RWPE2 (cell line): Measurements from ENCODE around the gene RBM6.

ENCODE experiments used
- ATAC-seq: fragments of 200-7000 bp; cut with Tn5 transposase; 3 replicates; pipeline ENCODE4 v1.9.1; 2021; ENCODE audit warnings: low read depth
- DNase-seq: peaks from one replicate; pipeline ENCODE4 v3.0.0-alpha.2; 2020; ENCODE audit warnings: low spot score
- H3K27ac ChIP-seq: fragments of 450-650 bp; 2 replicates; pipeline ENCODE4 v1.5.1; 2017; ENCODE audit warnings: mild to moderate bottlenecking; ENCODE audit not compliant: poor library complexity, severe bottlenecking
- H3K27me3 ChIP-seq: fragments of 250-450 bp; sonication (Bioruptor Pico); 2 replicates; pipeline ENCODE4 v1.5.1; 2021; ENCODE audit warnings: mild to moderate bottlenecking, moderate library complexity; ENCODE audit not compliant: insufficient read depth, poor library complexity, severe bottlenecking
- H3K36me3 ChIP-seq: fragments of 250-450 bp; sonication (Bioruptor Pico); 2 replicates; pipeline ENCODE4 v1.5.1; 2020; ENCODE audit warnings: low read depth, mild to moderate bottlenecking, moderate library complexity
- H3K4me1 ChIP-seq: fragments of 250-450 bp; sonication (Bioruptor Pico); 2 replicates; pipeline ENCODE4 v1.5.1; 2021; ENCODE audit warnings: mild to moderate bottlenecking, moderate library complexity; ENCODE audit not compliant: insufficient read depth, poor library complexity, severe bottlenecking
- H3K4me3 ChIP-seq: fragments of 250-450 bp; sonication (Bioruptor Pico); 2 replicates; pipeline ENCODE4 v1.5.1; 2021; ENCODE audit warnings: mild to moderate bottlenecking, moderate library complexity; ENCODE audit not compliant: severe bottlenecking
- H3K9me3 ChIP-seq: fragments of 250-450 bp; sonication (Bioruptor Pico); 2 replicates; pipeline ENCODE4 v1.5.1; 2021; ENCODE audit warnings: mild to moderate bottlenecking, moderate library complexity; ENCODE audit not compliant: severe bottlenecking
- CTCF ChIP-seq: fragments of 450-650 bp; IDR thresholded peaks from one replicate; pipeline ENCODE4 v1.5.1; 2017; ENCODE audit warnings: mild to moderate bottlenecking, moderate library complexity; ENCODE audit not compliant: poor library complexity, severe bottlenecking

RBM6 gene

GRCh38 chr3:49940667-49941249 lies 808 bp downstream of the RBM6 start:
- no peak for TF ChIP-seq CTCF
- peak overlapping the region; percentile 69 for H3K27ac ChIP-seq
- ATAC-seq = no peak
- H3K27me3 ChIP-seq = no peaks in the 10 kb centered on the region
- DNase-seq = no peak
- peak overlapping the region; percentile 56 for H3K4me3 ChIP-seq
- H3K4me1 ChIP-seq = peaks cover 4% of the 10 kb centered on the region
- no peaks in the 10 kb centered on the region for H3K9me3 ChIP-seq
- H3K36me3 ChIP-seq = peaks cover 18% of the 10 kb centered on the region

- H3K27me3 ChIP-seq = no peaks in the 10 kb centered on the region
- TF ChIP-seq CTCF = no peak
- H3K4me1 ChIP-seq = peaks cover 4% of the 10 kb centered on the region
- peaks cover 23% of the 10 kb centered on the region for H3K36me3 ChIP-seq
- H3K4me3 ChIP-seq = no peak overlapping the region
- no peak for ATAC-seq
- no peak for DNase-seq
- no peak overlapping the region for H3K27ac ChIP-seq
- H3K9me3 ChIP-seq = no peaks in the 10 kb centered on the region
Observed at GRCh38 chr3:49942651-49943050, 2.7 kb downstream of the RBM6 start.

GRCh38 chr3:49952924-49953323 lies 13.0 kb downstream of the RBM6 start:
- no peak overlapping the region for H3K27ac ChIP-seq

GRCh38 chr3:49955636-49956035 lies 15.7 kb downstream of the RBM6 start:
- H3K4me3 ChIP-seq = no peak overlapping the region
- ATAC-seq (no peak), DNase-seq (no peak)
- H3K27me3 ChIP-seq = no peaks in the 10 kb centered on the region
- 0 out of 2 replicates have a peak, but pooled peaks cover 6% of the 10 kb centered on the region for H3K36me3 ChIP-seq
- no peaks in the 10 kb centered on the region for H3K4me1 ChIP-seq
- no peak for TF ChIP-seq CTCF
- H3K27ac ChIP-seq = no peak overlapping the region
- no peaks in the 10 kb centered on the region for H3K9me3 ChIP-seq

More at GRCh38 chr3:49952924-49953323, 13.0 kb downstream of the RBM6 start:
- no peaks in the 10 kb centered on the region for H3K9me3 ChIP-seq
- H3K4me3 ChIP-seq = no peak overlapping the region
- no peak for TF ChIP-seq CTCF
- no peaks in the 10 kb centered on the region for H3K27me3 ChIP-seq
- ATAC-seq = no peak
- 0 out of 2 replicates have a peak, but pooled peaks cover 6% of the 10 kb centered on the region for H3K36me3 ChIP-seq
- no peak for DNase-seq
- H3K4me1 ChIP-seq = peaks cover 10% of the 10 kb centered on the region

GRCh38 chr3:49966233-49966942 lies 26.4 kb downstream of the RBM6 start:
- no peak for TF ChIP-seq CTCF
- peak; percentile 77 for ATAC-seq
- Histone ChIP-seq H3K9me3 (no peaks in the 10 kb centered on the region), H3K36me3 (peaks cover 38% of the 10 kb centered on the region), H3K27me3 (no peaks in the 10 kb centered on the region), H3K27ac (no peak overlapping the region), H3K4me3 (no peak overlapping the region), H3K4me1 (no peaks in the 10 kb centered on the region)
- no peak for DNase-seq
